HCT116 (cell line): ENCODE results near the gene TRIM65. TPM values are rescaled to one million over a fixed set of nuclear protein-coding genes. Genes with fewer than 3 reads are reported as not detected.
"Not testable (repeated sequence)": the region's sequence is repeated elsewhere in the genome, so short reads cannot be mapped to it uniquely, and the experiment has no call there.

Experiments used
- ATAC-seq: fragments of 200-7000 bp; cut with Tn5 transposase; 2 replicates; pipeline ENCODE4 v1.9.1; 2020; ENCODE audit warnings: mild to moderate bottlenecking, moderate library complexity
- BruUV-seq: library from RNA; stranded (reverse); fragments of 400-500 nt; replicated peaks from 2 replicates; lab custom pipeline; 2021; lab: Mats Ljungman, UMichigan
- CTCF ChIA-PET: fragments of 300-600 bp; sonication (Branson Sonifier 250); formaldehyde crosslinking; loops from one replicate; lab custom pipeline; 2021; ENCODE audit warnings: antibody characterized with exemption; lab: Charles Lee
- POLR2A ChIA-PET: fragments of 300-600, 350-600 bp; sonication (Branson Sonifier 250); formaldehyde crosslinking; loops from one replicate; lab custom pipeline; 2021; ENCODE audit warnings: antibody characterized with exemption; lab: Charles Lee
- RAD21 ChIA-PET, 2 experiments: fragments of 300-600 bp; sonication (Branson Sonifier 250); formaldehyde crosslinking; loops; one replicate each; lab custom pipeline; 2023; ENCODE audit warnings: low total read pairs in 2 of 2; ENCODE audit not compliant: uncharacterized antibody in 2 of 2, unreplicated experiment in 2 of 2, low non-redundant PET in 1 of 2; lab: Charles Lee
- DNase-seq: peaks from one replicate; pipeline ENCODE4 v3.0.0-alpha.2; 2010; ENCODE audit warnings: low read depth, low spot score
- H2AFZ ChIP-seq: fragments of 200-600 bp; shearing (Covaris generic), sonication (generic); 2 replicates; pipeline ENCODE4 v1.6.1; 2017; ENCODE audit warnings: low read depth, mixed run types, mixed read lengths, antibody characterized with exemption, low read length; ENCODE audit not compliant: poor library complexity, severe bottlenecking
- H3K27ac ChIP-seq: 2 replicates; pipeline ENCODE4 v1.5.1; 2012; ENCODE audit warnings: low read depth, low read length
- H3K27me3 ChIP-seq: fragments of 200-600 bp; sonication (generic); 2 replicates; pipeline ENCODE4 v1.6.1; 2016; ENCODE audit warnings: mixed run types, low read length, mixed read lengths; ENCODE audit not compliant: insufficient read depth
- H3K36me3 ChIP-seq, 2 experiments: fragments of 200-500 bp in 1 of 2; fragments of 200-600 bp in 1 of 2; sonication (Bioruptor generic) in 1 of 2; sonication (generic) in 1 of 2; 2 replicates each; pipeline versions ENCODE4 v1.5.1 to v1.6.1; 2014 to 2016; ENCODE audit warnings: low read length in 2 of 2, inconsistent platforms in 1 of 2, mixed read lengths in 1 of 2, mixed run types in 1 of 2; ENCODE audit not compliant: insufficient read depth in 2 of 2, control insufficient read depth in 1 of 2
- H3K4me1 ChIP-seq, 2 experiments: fragments of 200-600 bp in 1 of 2; sonication (generic) in 1 of 2; 2 replicates each; pipeline versions ENCODE4 v1.5.1 to v1.6.1; 2012 to 2017; ENCODE audit warnings: low read length in 2 of 2, inconsistent platforms in 1 of 2, mild to moderate bottlenecking in 1 of 2, mixed read lengths in 1 of 2, mixed run types in 1 of 2, moderate library complexity in 1 of 2; ENCODE audit not compliant: insufficient read depth in 2 of 2, control insufficient read depth in 1 of 2
- H3K4me2 ChIP-seq: fragments of 200-600 bp; sonication (generic); 2 replicates; pipeline ENCODE4 v1.6.1; 2017; ENCODE audit warnings: mixed run types, low read length, mixed read lengths
- H3K4me3 ChIP-seq, 2 experiments: fragments of 200-600 bp in 1 of 2; sonication (generic) in 1 of 2; replicated peaks in 1 of 2; 2 replicates each; pipeline ENCODE4 v1.5.1; 2011 to 2016; ENCODE audit warnings: low read length in 2 of 2, control low read depth in 1 of 2, low read depth in 1 of 2, mild to moderate bottlenecking in 1 of 2, mixed read lengths in 1 of 2, mixed run types in 1 of 2
- H3K79me2 ChIP-seq: fragments of 200-600 bp; sonication (generic); 2 replicates; pipeline ENCODE4 v1.6.1; 2017; ENCODE audit warnings: mild to moderate bottlenecking, mixed run types, low read length, moderate library complexity, mixed read lengths; ENCODE audit not compliant: insufficient read depth
- H3K9ac ChIP-seq: fragments of 200-600 bp; sonication (generic); 2 replicates; pipeline ENCODE4 v1.6.1; 2016; ENCODE audit warnings: low read length, mixed read lengths
- H3K9me2 ChIP-seq: fragments of 200-600 bp; sonication (generic), shearing (Covaris generic); 2 replicates; pipeline ENCODE4 v1.6.1; 2017; ENCODE audit warnings: mixed run types, mild to moderate bottlenecking, moderate library complexity; ENCODE audit not compliant: insufficient read depth
- H3K9me3 ChIP-seq, 2 experiments: fragments of 200-500 bp in 1 of 2; fragments of 200-600 bp in 1 of 2; sonication (Bioruptor generic) in 1 of 2; sonication (generic) in 1 of 2; 2 replicates each; pipeline ENCODE4 v1.6.1; 2014 to 2017; ENCODE audit warnings: low read length in 2 of 2, mixed read lengths in 2 of 2, inconsistent platforms in 1 of 2, low read depth in 1 of 2, mild to moderate bottlenecking in 1 of 2, mixed run types in 1 of 2, moderate library complexity in 1 of 2; ENCODE audit not compliant: control insufficient read depth in 1 of 2, insufficient read depth in 1 of 2
- H4K20me1 ChIP-seq: fragments of 200-600 bp; sonication (generic), shearing (Covaris generic); 2 replicates; pipeline ENCODE4 v1.6.1; 2017; ENCODE audit warnings: mixed run types, mild to moderate bottlenecking, moderate library complexity; ENCODE audit not compliant: insufficient read depth
- EGR1 ChIP-seq: IDR thresholded peaks from 2 replicates; pipeline ENCODE4 v1.6.1; 2012; ENCODE audit warnings: low read depth
- ZFX ChIP-seq: fragments of 450-650 bp; IDR thresholded peaks from 2 replicates; pipeline ENCODE4 v1.6.1; 2017
- intact Hi-C: fragments of 100-400 bp; cut with micrococcal nuclease; formaldehyde crosslinking; loops from 2 replicates; pipeline ENCODE4 v1.10.0; 2022
- total RNA-seq: library from RNA; stranded (reverse); gene quantifications from one replicate; pipeline ENCODE4 v1.2.1, GENCODE V29; 2021; ENCODE audit not compliant: unreplicated experiment

Gene TRIM65
- total RNA-seq, 1 experiment from 2014 or later, result 53.0 TPM

- TF ChIP-seq EGR1, result no peak
- 0 out of 2 replicates have a peak, but pooled peaks have one; percentile 15 for TF ChIP-seq ZFX
- ChIA-PET POLR2A (interaction anchor here (0.6 to 5.0 kb wide), 5 partner anchors 14 to 93 kb away, joined by 3 to 27 read pairs (median 7); partner anchors contain the start of genes TRIM65 and WBP2), CTCF (interaction anchor here (2.1 to 5.0 kb wide), 2 partner anchors 9 to 14 kb away, joined by 5 to 52 read pairs; partner anchors contain the start of gene WBP2), RAD21 (no interaction called here)
- H3K9ac ChIP-seq, result peak overlapping the region; percentile 31
- H3K9me2 ChIP-seq, result no peaks in the 10 kb centered on the region
- no peak overlapping the region for H3K4me3 ChIP-seq
- no peaks in the 10 kb centered on the region; the same call in 1 of the 2 replicates for H3K79me2 ChIP-seq
- no peaks in the 10 kb centered on the region for H3K27me3 ChIP-seq
- no peaks in the 10 kb centered on the region for H3K9me3 ChIP-seq
- no TSS peak for BruUV-seq
- intact Hi-C loops, result no loop called here
- H3K4me1 ChIP-seq, result peaks cover 46 to 59% of the 10 kb centered on the region in 2 experiments
- H3K36me3 ChIP-seq, result peaks cover 0 to 4% of the 10 kb centered on the region in 2 experiments; a peak in 1 of 4 replicates
- peak overlapping the region; percentile 43 for H2AFZ ChIP-seq
- H3K4me2 ChIP-seq, result peak overlapping the region; percentile 44
- ATAC-seq (no peak), DNase-seq (no peak)
- no peaks in the 10 kb centered on the region for H4K20me1 ChIP-seq
- H3K27ac ChIP-seq, result peak overlapping the region; percentile 54; the same call in 1 of the 2 replicates
These were observed 27.2 kb downstream of the TRIM65 start for GRCh38 chr17:75869282-75870141.

GRCh38 chr17:75868730-75869281 lies 27.9 kb downstream of the TRIM65 start:
- H3K4me2 ChIP-seq, result peak overlapping the region; percentile 44; the same call in 1 of the 2 replicates

GRCh38 chr17:75865404-75866188 lies 31.2 kb downstream of the TRIM65 start:
- H3K9me3 ChIP-seq, H2AFZ ChIP-seq, H3K27me3 ChIP-seq, BruUV-seq, H3K9me2 ChIP-seq, intact Hi-C loops, H3K4me2 ChIP-seq, H3K36me3 ChIP-seq, ATAC-seq, CTCF ChIA-PET, H3K9ac ChIP-seq, DNase-seq, H3K4me3 ChIP-seq, H3K79me2 ChIP-seq, H3K27ac ChIP-seq, H4K20me1 ChIP-seq: not testable (repeated sequence)
- POLR2A ChIA-PET, result interaction anchor here (0.9 to 1.3 kb wide), 3 partner anchors 10 to 86 kb away, joined by 3 to 4 read pairs (median 3); partner anchors contain the start of gene WBP2
- H3K4me1 ChIP-seq, result peaks cover 21 to 39% of the 10 kb centered on the region in 2 experiments
- RAD21 ChIA-PET, result interaction anchor here in 1 of 2 experiments (0.7 kb wide), 1 partner anchor 12 kb away, joined by 4 read pairs; no protein-coding TSS in a partner anchor

More at GRCh38 chr17:75868730-75869281, 27.9 kb downstream of the TRIM65 start:
- H3K36me3 ChIP-seq, RAD21 ChIA-PET, ATAC-seq, DNase-seq, H3K9ac ChIP-seq, H3K9me2 ChIP-seq, H3K27me3 ChIP-seq, H3K79me2 ChIP-seq, intact Hi-C loops, H3K9me3 ChIP-seq, BruUV-seq, H3K4me3 ChIP-seq, H4K20me1 ChIP-seq: not testable (repeated sequence)
- Histone ChIP-seq H3K4me1 (peaks cover 44 to 55% of the 10 kb centered on the region in 2 experiments), H2AFZ (peak overlapping the region; percentile 43), H3K27ac (peak overlapping the region; percentile 54; the same call in 1 of the 2 replicates)
- POLR2A ChIA-PET, result interaction anchor here (1.0 kb wide), 1 partner anchor 14 kb away, joined by 3 read pairs; the partner anchor contains the start of gene WBP2
- CTCF ChIA-PET, result interaction anchor here (2.1 kb wide), 1 partner anchor 14 kb away, joined by 5 read pairs; the partner anchor contains the start of gene WBP2
